GM23338 (cell line): ENCODE data around the gene EXOC4. TPM values are rescaled to one million over a fixed set of nuclear protein-coding genes. Genes with fewer than 3 reads are reported as not detected.

Source experiments
- ATAC-seq: fragments of 200-7000 bp; cut with Tn5 transposase; 3 replicates; pipeline ENCODE4 v1.9.1; 2020
- DNase-seq: peaks from one replicate; pipeline ENCODE4 v3.0.0-alpha.2; 2015; ENCODE audit warnings: low spot score
- H2AFZ ChIP-seq: fragments of 200-600 bp; sonication (generic); 2 replicates; pipeline ENCODE4 v1.8.0; 2016; ENCODE audit warnings: antibody characterized with exemption, mild to moderate bottlenecking, moderate library complexity
- H3F3A ChIP-seq: fragments of 200-600 bp; sonication (generic); replicated peaks from 2 replicates; pipeline ENCODE4 v1.8.0; 2017; ENCODE audit warnings: antibody characterized with exemption, mixed run types, low read depth
- H3K27ac ChIP-seq: fragments of 200-600 bp; sonication (generic); 2 replicates; pipeline ENCODE4 v1.6.1; 2016; ENCODE audit warnings: low read depth
- H3K27me3 ChIP-seq: fragments of 200-600 bp; sonication (generic); 2 replicates; pipeline ENCODE4 v1.8.0; 2016; ENCODE audit warnings: mild to moderate bottlenecking, mixed run types, moderate library complexity; ENCODE audit not compliant: insufficient read depth
- H3K36me3 ChIP-seq: fragments of 200-600 bp; sonication (generic); 2 replicates; pipeline ENCODE4 v1.8.0; 2016; ENCODE audit warnings: mild to moderate bottlenecking; ENCODE audit not compliant: insufficient read depth
- H3K4me1 ChIP-seq: fragments of 200-600 bp; sonication (generic); 2 replicates; pipeline ENCODE4 v1.8.0; 2016; ENCODE audit warnings: mild to moderate bottlenecking, moderate library complexity; ENCODE audit not compliant: insufficient read depth
- H3K4me2 ChIP-seq: fragments of 200-600 bp; sonication (generic); 2 replicates; pipeline ENCODE4 v1.7.1; 2017; ENCODE audit warnings: mixed run types
- H3K4me3 ChIP-seq: fragments of 200-600 bp; sonication (generic); 2 replicates; pipeline ENCODE4 v1.6.1; 2016; ENCODE audit warnings: mixed run types
- H3K79me2 ChIP-seq: fragments of 200-600 bp; sonication (generic); replicated peaks from 2 replicates; pipeline ENCODE4 v1.8.0; 2017; ENCODE audit warnings: mild to moderate bottlenecking; ENCODE audit not compliant: insufficient read depth
- H3K9me2 ChIP-seq: fragments of 200-600 bp; sonication (generic); 2 replicates; pipeline ENCODE4 v1.8.0; 2017; ENCODE audit not compliant: insufficient read depth
- H4K20me1 ChIP-seq: fragments of 200-600 bp; sonication (generic); replicated peaks from 2 replicates; pipeline ENCODE4 v1.8.0; 2017; ENCODE audit warnings: mild to moderate bottlenecking; ENCODE audit not compliant: insufficient read depth
- H3K27ac Mint-ChIP-seq: 2 replicates; pipeline ENCODE4 v1.8.0; 2020; ENCODE audit warnings: inconsistent platforms, mild to moderate bottlenecking, moderate library complexity, mixed read lengths
- H3K27me3 Mint-ChIP-seq: 3 replicates; pipeline ENCODE4 v1.8.0; 2022; ENCODE audit warnings: low read depth, mild to moderate bottlenecking, moderate library complexity, mixed read lengths, inconsistent platforms; ENCODE audit not compliant: insufficient read depth, poor library complexity
- H3K36me3 Mint-ChIP-seq: 3 replicates; pipeline ENCODE4 v1.8.0; 2021; ENCODE audit warnings: low read depth, mild to moderate bottlenecking, inconsistent platforms, moderate library complexity, mixed read lengths
- H3K4me1 Mint-ChIP-seq: 3 replicates; pipeline ENCODE4 v1.8.0; 2020; ENCODE audit warnings: mild to moderate bottlenecking, inconsistent platforms, mixed read lengths
- H3K4me3 Mint-ChIP-seq: 3 replicates; pipeline ENCODE4 v1.8.0; 2021; ENCODE audit warnings: moderate library complexity, mild to moderate bottlenecking, inconsistent platforms, mixed read lengths
- H3K9me3 Mint-ChIP-seq: 3 replicates; pipeline ENCODE4 v1.8.0; 2020; ENCODE audit warnings: moderate library complexity, mild to moderate bottlenecking, inconsistent platforms, mixed read lengths
- EZH2 ChIP-seq: fragments of 200-600 bp; sonication (generic); IDR thresholded peaks from one replicate; pipeline ENCODE4 v1.8.0; 2017; ENCODE audit warnings: antibody characterized with exemption, mild to moderate bottlenecking, low read depth; ENCODE audit not compliant: unreplicated experiment
- EZH2phosphoT487 ChIP-seq: fragments of 200-600 bp; sonication (generic); IDR thresholded peaks from one replicate; pipeline ENCODE4 v1.8.1; 2018; ENCODE audit warnings: antibody characterized with exemption; ENCODE audit not compliant: unreplicated experiment
- NANOG ChIP-seq: IDR thresholded peaks from 2 replicates; pipeline ENCODE4 v1.6.1; 2016; ENCODE audit warnings: antibody characterized with exemption, borderline replicate concordance
- POLR2AphosphoS5 ChIP-seq: IDR thresholded peaks from 2 replicates; pipeline ENCODE4 v1.6.1; 2016; ENCODE audit warnings: antibody characterized with exemption, low read depth
- REST ChIP-seq: IDR thresholded peaks from one replicate; pipeline ENCODE4 v1.6.1; 2018; ENCODE audit warnings: antibody characterized with exemption; ENCODE audit not compliant: unreplicated experiment
- ZNF114 ChIP-seq: fragments of 250-450 bp; sonication (Bioruptor Pico); IDR thresholded peaks from 2 replicates; pipeline ENCODE4 v1.5.0; 2020; ENCODE audit warnings: mild to moderate bottlenecking, moderate library complexity
- ZNF331 ChIP-seq: fragments of 250-450 bp; sonication (Bioruptor Pico); IDR thresholded peaks from 2 replicates; pipeline ENCODE4 v1.5.0; 2020; ENCODE audit warnings: low read depth, mild to moderate bottlenecking, moderate library complexity
- polyA plus RNA-seq: library from polyadenylated mRNA; unstranded; fragments of >200 nt; fragmentation: Nextera tagmentation; extraction: Ambion mirVana; gene quantifications from 2 replicates; pipeline ENCODE4 v1.2.1, GENCODE V29; 2016
- total RNA-seq: library from RNA; depleted of rRNA; stranded (reverse); fragments of >200 nt; shearing (Covaris generic); gene quantifications from 2 replicates; pipeline ENCODE4 v1.2.3, GENCODE V29; 2014
- TF ChIP-seq, protein P1 (sequence below): IDR thresholded peaks from 2 replicates; pipeline ENCODE4 v1.6.1; 2016; ENCODE audit warnings: antibody characterized with exemption
- TF ChIP-seq, protein P2 (sequence below), 2 experiments: fragments of 200-600 bp in 1 of 2; sonication (generic) in 1 of 2; conservative IDR thresholded peaks; 2 replicates each; pipeline versions ENCODE4 v1.5.1 to v1.6.1; 2016 to 2017; ENCODE audit warnings: antibody characterized with exemption in 2 of 2, low read depth in 2 of 2, mild to moderate bottlenecking in 2 of 2, moderate library complexity in 1 of 2

EXOC4 gene
- total and polyA plus RNA-seq, 2 experiments from 2014 or later, result 37.5 to 52.7 TPM

DNA sequence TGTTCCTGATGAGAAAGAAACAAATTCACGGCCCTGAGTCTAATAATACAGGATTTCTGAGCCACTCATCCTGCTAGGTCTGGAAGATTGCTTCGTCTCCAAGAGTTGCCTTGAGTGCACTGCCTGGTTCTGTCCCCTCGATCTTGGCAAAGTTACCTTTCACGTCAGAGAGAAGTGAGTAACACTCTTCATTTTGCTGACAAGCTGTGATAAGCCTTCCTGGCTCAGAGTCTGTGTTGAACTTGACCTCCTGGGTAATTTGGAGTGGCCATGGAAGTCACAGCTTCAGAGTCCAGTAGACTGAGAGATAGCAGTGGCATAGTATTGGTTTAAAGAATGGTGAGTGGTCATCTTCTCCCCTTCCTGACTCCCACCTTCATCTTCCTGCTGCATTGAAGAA is 809.6 kb downstream of the EXOC4 start (continued):
- TF ChIP-seq REST, result no peak
- no peak for TF ChIP-seq POLR2AphosphoS5
- TF ChIP-seq, protein P1, sequence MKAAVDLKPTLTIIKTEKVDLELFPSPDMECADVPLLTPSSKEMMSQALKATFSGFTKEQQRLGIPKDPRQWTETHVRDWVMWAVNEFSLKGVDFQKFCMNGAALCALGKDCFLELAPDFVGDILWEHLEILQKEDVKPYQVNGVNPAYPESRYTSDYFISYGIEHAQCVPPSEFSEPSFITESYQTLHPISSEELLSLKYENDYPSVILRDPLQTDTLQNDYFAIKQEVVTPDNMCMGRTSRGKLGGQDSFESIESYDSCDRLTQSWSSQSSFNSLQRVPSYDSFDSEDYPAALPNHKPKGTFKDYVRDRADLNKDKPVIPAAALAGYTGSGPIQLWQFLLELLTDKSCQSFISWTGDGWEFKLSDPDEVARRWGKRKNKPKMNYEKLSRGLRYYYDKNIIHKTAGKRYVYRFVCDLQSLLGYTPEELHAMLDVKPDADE, result no peak
- no peak for TF ChIP-seq NANOG
- TF ChIP-seq, protein P2, sequence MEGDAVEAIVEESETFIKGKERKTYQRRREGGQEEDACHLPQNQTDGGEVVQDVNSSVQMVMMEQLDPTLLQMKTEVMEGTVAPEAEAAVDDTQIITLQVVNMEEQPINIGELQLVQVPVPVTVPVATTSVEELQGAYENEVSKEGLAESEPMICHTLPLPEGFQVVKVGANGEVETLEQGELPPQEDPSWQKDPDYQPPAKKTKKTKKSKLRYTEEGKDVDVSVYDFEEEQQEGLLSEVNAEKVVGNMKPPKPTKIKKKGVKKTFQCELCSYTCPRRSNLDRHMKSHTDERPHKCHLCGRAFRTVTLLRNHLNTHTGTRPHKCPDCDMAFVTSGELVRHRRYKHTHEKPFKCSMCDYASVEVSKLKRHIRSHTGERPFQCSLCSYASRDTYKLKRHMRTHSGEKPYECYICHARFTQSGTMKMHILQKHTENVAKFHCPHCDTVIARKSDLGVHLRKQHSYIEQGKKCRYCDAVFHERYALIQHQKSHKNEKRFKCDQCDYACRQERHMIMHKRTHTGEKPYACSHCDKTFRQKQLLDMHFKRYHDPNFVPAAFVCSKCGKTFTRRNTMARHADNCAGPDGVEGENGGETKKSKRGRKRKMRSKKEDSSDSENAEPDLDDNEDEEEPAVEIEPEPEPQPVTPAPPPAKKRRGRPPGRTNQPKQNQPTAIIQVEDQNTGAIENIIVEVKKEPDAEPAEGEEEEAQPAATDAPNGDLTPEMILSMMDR (conservative IDR thresholded peaks at IDR 0.05; ENCODE audit: low read depth in 2 of 2), result no peak

- 0 out of 2 replicates have a peak, but pooled peaks cover 3% of the 10 kb centered on the region for H3K9me2 ChIP-seq
- H3K4me2 ChIP-seq, result no peak overlapping the region
- Mint-ChIP-seq H3K4me3 (no peak overlapping the region), H3K27ac (no peak overlapping the region), H3K36me3 (peaks cover 17% of the 10 kb centered on the region), H3K4me1 (peaks cover 6% of the 10 kb centered on the region; the same call in 2 of the 3 replicates), H3K27me3 (peaks cover 9% of the 10 kb centered on the region), H3K9me3 (no peaks in the 10 kb centered on the region)
- DNase-seq (no peak), ATAC-seq (no peak)
- no peaks in the 10 kb centered on the region for H3K36me3 ChIP-seq
- H3K27ac ChIP-seq, result no peak overlapping the region
- no peaks in the 10 kb centered on the region for H3K79me2 ChIP-seq
- H3F3A ChIP-seq, result no peaks in the 10 kb centered on the region
- no peak for TF ChIP-seq EZH2phosphoT487
- TF ChIP-seq EZH2, result no peak
- no peak overlapping the region for H3K4me3 ChIP-seq
- H2AFZ ChIP-seq, result no peak overlapping the region
- no peaks in the 10 kb centered on the region for H4K20me1 ChIP-seq
- H3K4me1 ChIP-seq, result no peaks in the 10 kb centered on the region
- no peaks in the 10 kb centered on the region for H3K27me3 ChIP-seq
Measured at GRCh38 chr7:134065415-134065814, 812.5 kb downstream of the EXOC4 start.

GRCh38 chr7:134067164-134067563 is 814.3 kb downstream of the EXOC4 start:
- H3K79me2 ChIP-seq, result no peaks in the 10 kb centered on the region
- H3K27ac ChIP-seq, result no peak overlapping the region
- no peak overlapping the region for H3K4me3 ChIP-seq
- peaks cover 10% of the 10 kb centered on the region; the same call in 1 of the 2 replicates for H3K9me2 ChIP-seq
- Mint-ChIP-seq H3K27ac (no peak overlapping the region), H3K36me3 (peaks cover 20% of the 10 kb centered on the region), H3K4me1 (peaks cover 10% of the 10 kb centered on the region; the same call in 2 of the 3 replicates), H3K4me3 (no peak overlapping the region), H3K9me3 (no peaks in the 10 kb centered on the region), H3K27me3 (peaks cover 9% of the 10 kb centered on the region)
- no peaks in the 10 kb centered on the region for H3K4me1 ChIP-seq
- no peaks in the 10 kb centered on the region for H3K27me3 ChIP-seq
- DNase-seq (no peak), ATAC-seq (no peak)
- H3K4me2 ChIP-seq, result no peak overlapping the region
- H2AFZ ChIP-seq, result no peak overlapping the region
- no peaks in the 10 kb centered on the region for H3K36me3 ChIP-seq
- no peaks in the 10 kb centered on the region for H4K20me1 ChIP-seq
- H3F3A ChIP-seq, result no peaks in the 10 kb centered on the region
- TF ChIP-seq ZNF114 (no peak), ZNF331 (no peak)
